DMS79 treated with DMSO at 0.1 percent for 48 hours (cell line): ENCODE measurements around the gene TGFB3.

Experiments
- DNase-seq: peaks from one replicate; lab custom pipeline; 2025; lab: John Stamatoyannopoulos, UW

Gene TGFB3

DNA sequence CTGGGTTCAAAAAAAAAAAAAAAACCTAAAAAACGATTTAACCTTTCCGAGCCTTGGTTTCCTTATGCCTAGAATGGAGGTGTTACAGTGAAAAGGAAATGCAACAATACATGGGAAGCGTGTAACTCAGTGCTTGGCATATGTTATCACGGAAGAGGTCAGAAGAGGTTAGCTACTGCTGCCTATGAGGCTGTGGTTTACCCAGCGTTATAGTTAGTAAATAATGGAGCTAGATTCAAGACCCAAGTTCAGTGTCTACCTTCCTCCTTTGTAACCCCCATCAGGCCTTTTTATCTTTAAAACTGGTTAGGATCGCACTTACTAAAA is 4.6 kb upstream of the TGFB3 start:
- no peak for DNase-seq

GRCh38 chr14:75985618-75986438 is 4.0 kb upstream of the TGFB3 start, which contains the start of gene IFT43:
IFT43 (plus strand) TSS chr14:75985763; CDS start chr14:75985787, 24 bp downstream.
- DNase-seq: peak; percentile 90

DNA sequence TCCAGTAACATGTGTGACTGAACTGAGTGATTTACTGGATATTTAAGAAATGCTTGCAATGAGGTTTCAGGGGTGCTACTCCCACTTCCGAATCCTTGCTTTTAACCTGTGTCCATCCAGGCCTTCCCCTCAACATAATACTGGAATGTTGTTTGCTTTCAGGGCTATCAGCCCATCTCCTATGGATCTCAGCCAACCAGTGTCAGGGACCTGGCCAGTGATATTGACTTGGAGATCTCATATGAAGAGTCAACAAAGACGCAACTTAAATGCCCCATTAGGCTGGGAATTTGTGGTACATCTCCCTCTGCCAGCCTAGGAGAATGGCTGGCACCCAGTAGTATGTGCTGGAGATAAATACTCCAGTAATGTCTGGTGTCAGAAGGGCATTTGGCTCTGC is 2.9 kb upstream of the TGFB3 start:
- no peak for DNase-seq

GRCh38 chr14:75983019-75983358 is 1.2 kb upstream of the TGFB3 start:
- no peak for DNase-seq

DNA sequence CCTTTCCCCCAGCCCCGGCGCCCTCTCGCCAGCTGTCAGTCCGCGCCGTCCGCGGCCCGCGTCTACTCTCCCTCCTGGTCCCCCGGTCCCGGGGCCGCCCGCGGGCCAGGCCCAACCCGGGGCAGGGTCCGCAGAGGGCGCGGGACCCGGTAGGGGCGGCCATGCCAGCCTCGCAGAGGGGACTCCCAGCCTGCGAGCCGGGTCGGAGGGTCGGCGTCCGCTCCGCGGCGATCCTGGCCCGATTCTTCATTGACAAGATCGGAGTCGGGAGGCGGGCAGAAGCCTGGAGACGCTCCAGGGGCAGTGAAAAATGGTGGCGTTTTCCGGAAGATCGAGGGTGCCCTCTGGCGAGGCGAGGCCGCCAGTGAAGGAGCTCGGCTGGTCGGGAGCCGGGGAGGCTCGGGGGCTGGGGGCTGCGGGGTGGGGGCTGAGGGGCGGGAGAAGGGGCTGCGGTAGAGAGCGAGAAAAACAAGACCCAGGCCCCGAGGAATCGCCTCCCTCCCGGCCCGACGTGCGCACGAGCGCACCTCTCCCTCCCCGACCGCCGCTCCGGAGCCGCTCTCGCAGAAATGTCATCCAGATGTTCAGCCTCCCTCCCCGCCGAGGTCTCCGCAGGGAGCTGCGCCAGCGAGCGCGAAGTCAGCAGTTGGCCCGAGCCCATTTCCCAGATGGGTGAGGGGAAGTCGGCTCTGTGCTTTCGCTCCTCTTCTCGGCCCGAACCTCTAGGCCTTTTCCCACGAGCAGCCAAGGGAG is 647 bp upstream of the TGFB3 start:
- DNase-seq: peak; percentile 90

DNA sequence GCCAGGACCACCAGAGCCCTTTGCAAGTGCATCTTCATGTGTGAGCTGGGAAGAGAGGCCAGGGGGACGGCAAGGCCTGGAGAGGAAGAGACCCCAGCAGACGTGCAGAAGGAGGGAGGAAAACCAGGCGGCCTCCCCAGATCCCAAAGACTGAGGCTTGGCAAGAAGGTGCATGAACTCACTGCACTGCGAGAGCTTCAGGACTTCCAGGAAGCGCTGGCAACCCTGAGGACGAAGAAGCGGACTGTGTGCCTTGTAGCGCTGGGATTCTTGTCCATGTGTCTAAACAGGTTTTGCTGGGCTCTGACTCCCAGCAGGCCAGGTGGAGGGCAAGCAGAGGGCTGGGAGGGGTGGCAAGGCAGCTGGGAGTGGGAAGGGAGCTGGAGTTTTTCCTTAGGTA is 939 bp downstream of the TGFB3 start:
- no peak for DNase-seq

DNA sequence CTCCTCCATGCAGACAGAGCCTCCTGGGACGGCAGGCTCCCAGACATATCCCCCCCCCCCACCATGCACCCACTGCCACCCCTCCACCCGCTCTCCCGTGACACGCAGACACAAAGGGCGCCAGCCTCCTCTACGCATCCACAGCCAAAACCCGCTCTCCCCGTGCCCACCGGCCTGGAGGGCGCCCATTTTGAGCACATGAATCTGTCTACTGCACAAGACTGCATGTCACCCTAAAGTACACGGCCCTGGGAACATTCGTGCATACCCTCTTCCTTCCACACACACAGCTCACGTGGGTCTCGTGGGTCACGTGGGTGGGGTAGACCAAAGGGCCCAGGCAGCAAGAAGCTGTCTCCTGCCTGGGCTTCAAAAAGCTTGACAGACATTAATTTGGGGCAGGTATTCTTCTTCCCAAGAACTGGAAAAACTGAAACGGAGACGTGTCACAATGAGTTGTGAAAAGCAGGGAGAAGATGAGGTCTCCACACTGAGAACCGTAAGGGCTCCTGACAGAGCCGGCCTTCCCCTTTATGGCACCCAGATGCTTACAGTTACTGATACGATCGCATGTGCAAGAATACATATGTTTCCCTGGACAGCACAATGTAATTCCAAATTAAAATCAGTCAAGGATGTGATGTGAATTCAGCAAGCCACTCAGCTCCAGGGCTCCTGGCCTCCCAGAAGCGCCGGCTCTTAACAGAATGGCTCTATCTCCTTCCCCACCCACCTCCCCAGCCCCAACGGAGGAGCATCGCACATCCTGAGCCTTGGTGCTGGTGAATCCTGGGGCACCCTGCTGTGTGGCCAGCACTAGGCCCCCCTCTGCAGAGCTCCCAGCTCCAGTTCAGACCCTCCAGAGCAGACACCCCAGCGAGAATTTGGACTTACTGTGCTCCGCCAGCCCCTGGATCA is 1.9 kb downstream of the TGFB3 start:
- DNase-seq: no peak

DNA sequence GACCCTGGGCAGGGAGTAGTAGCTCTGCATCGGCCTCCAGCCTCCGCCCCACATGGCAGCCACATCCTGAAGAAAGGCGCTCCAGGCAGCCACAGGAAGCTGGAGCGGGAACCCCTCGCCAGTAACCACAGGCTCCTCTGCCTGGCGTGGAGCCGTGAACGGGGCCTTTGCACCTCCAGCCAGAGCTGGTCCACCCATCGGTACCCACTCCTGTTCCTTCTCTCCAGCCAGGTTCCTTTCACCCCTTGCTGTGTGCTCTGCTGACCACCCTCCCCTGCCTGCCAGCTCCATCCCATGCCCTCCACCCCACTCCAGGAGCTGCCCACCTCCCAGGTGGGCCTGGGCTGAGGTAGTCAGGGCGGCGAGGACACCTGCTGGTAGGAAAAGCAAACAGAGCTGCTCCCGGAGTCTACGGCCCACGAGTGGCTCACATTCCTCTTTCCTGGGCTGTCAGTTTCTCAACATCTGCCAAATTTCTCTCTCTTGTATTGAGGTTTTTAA is 2.7 kb downstream of the TGFB3 start:
- DNase-seq: no peak

DNA sequence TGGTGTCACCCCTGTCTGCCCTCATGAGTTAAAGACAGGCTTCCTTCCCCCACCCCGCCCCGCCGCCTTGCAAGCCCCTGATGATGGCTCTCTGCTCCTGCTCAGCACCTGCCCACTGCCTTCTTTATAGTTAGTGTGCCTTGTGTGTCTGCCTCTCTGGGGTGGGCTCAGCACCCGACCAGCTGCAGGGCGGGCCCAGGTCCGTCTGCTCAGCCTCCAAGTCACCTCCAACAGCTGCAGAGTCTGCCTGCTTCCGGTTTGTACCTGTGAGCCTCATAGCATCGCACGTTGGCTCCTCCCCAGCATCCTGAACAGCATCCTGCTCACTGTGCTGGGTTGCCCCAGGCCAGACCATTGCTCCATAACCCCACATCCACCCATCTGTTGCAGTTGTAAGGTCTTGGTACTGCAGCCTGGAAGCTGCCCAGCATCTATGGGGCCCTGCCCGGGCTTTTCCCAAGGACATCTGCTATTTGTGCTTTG is 3.5 kb downstream of the TGFB3 start:
- no peak for DNase-seq

- DNase-seq: no peak
Measured at GRCh38 chr14:75977582-75977943, 4.2 kb downstream of the TGFB3 start.

GRCh38 chr14:75976826-75977581 is 4.8 kb downstream of the TGFB3 start:
- DNase-seq: no peak

DNA sequence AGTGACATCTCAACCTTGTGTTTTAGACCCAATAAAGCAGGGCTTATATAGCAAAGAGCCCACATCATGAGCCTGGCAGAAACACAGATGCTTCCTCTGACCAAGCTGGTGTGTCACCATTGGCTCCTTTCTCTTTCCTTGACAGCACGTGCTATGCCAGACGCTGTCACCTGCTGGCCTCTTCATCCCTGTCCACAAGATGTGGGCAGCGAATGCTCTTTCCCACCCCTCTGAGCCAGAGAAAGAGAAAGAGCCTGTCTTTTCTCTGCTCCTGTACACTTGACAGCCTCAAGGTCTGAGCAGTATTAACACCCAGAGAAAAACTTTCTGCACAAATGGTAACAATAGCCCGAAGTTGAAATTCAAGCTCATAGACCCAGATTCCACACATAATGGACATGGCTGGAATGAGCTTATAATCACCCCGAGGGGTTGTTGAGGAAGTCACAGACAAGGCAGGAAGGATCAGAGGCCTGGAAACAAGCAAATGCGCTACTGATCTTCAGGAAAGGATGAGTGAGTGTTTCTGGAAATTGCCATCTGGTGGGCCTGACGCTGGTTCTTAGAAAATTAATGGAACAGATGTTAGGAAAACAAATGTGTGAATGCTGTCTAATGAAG is 8.9 kb downstream of the TGFB3 start:
- DNase-seq: no peak

DNA sequence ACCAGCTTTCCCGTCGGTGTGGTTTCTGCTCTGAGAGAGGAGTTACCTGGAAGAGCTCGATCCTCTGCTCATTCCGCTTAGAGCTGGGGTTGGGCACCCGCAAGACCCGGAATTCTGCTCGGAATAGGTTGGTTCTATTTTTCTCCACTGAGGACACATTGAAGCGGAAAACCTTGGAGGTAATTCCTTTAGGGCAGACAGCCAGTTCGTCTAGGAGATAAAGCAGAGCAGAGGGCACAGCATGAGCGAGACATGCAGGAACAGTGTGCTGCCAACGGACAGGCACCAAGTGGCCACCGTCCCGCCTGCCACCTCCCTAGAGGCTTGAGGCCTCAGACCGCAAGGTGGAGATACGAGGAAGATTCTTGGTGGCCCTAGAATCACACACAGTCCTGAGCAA is 10.3 kb downstream of the TGFB3 start:
- no peak for DNase-seq

GRCh38 chr14:75970989-75971388 is 10.8 kb downstream of the TGFB3 start:
- no peak for DNase-seq

DNA sequence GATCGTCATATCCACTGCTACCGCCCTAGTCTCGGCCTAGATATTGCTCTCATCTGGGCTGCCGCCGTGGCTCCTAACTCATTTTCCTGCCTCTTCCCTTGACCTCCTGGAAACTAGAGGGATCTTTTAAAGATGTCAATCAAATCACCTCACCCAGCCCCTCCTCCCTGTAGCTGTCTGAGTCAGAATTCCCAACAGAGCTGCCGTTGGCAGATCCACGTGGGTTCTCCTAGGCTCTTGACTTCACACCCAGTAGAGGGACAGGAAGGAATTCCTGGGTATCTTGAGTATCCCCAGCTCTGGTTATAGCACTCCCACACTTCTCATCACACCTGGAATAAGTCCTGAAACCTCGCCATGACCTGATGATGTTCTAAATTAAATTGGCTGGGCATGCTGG is 11.9 kb downstream of the TGFB3 start:
- no peak for DNase-seq

- no peak for DNase-seq
Measured at GRCh38 chr14:75969126-75969525, 12.7 kb downstream of the TGFB3 start.

DNA sequence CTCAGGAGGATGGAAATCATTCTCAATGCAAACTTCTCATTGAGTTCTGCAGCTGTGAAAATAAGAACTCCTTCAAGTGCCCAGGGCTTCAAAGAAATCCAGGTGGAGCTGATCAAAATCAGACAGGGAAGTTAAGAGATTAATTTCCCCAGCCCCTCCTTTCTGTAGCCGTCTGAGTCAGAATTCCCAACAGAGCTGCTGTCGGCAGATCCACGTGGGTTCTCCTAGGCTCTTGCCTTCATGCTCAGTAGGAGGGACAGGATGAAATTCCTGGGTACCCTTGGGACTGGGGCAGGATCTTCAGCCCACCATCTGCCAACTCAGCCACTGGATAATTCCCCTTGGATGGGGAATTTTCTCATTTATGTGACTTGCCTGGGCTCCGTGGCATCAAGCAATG is 13.3 kb downstream of the TGFB3 start:
- DNase-seq: no peak

DNA sequence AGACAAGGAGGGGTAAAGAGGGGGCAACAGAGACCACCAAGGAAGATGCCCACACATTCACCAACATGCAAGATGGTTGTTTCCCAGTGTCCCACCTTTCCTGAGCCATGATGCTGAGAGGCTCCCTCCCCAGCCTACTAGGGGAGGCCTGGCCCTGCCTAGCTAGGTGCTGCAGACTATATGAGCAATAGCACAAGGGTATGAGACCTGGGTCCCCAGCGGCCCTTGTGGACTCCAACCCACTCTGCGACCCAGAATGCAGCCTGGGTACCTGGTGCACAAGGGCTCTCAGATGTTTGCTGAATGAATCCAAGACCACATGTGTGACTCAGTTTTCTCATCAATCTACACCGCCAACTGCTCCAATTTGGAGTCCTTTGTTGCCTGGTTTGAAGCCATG is 13.9 kb downstream of the TGFB3 start:
- no peak for DNase-seq

DNA sequence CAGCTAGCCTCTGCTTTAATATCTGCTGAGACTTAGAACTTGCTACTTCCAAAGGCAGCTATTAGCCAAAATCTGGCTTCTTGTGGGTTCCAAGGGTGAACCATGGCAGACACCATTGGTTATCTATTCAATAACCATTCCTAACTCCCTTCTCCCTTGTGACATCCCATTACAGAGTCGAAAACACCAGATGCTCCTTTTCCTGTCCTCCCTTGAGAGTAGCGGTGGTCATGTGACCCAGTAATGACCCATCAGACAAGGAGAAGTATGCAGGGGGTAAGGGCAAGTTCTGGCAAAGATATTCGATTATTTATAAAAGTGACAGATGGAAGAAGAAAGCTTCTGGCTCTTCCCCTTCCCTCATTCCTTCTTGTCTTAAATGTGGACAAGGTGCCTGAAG is 20.1 kb downstream of the TGFB3 start:
- DNase-seq: no peak

- DNase-seq: no peak
Measured at GRCh38 chr14:75960231-75960630, 21.6 kb downstream of the TGFB3 start.

- no peak for DNase-seq
Measured at GRCh38 chr14:75959031-75959430, 22.8 kb downstream of the TGFB3 start.
